Pulmonary artery endothelial cell (primary cell): ENCODE measurements around the gene RTTN. TPM values are rescaled to one million over a fixed set of nuclear protein-coding genes. Genes with fewer than 3 reads are reported as not detected.
"Not testable (repeated sequence)": the region's sequence is repeated elsewhere in the genome, so short reads cannot be mapped to it uniquely, and the experiment has no call there.

Source experiments
- DNase-seq: peaks from one replicate; pipeline ENCODE4 v3.0.0-alpha.2; 2011; ENCODE audit warnings: low read depth, low spot score
- total RNA-seq: library from RNA; depleted of rRNA; stranded (reverse); fragments of >200 nt; gene quantifications from 2 replicates; pipeline ENCODE4 v1.2.3, GENCODE V29; 2014

RTTN gene
- total RNA-seq, 1 donor from 2014 or later = 10.6 TPM

DNA sequence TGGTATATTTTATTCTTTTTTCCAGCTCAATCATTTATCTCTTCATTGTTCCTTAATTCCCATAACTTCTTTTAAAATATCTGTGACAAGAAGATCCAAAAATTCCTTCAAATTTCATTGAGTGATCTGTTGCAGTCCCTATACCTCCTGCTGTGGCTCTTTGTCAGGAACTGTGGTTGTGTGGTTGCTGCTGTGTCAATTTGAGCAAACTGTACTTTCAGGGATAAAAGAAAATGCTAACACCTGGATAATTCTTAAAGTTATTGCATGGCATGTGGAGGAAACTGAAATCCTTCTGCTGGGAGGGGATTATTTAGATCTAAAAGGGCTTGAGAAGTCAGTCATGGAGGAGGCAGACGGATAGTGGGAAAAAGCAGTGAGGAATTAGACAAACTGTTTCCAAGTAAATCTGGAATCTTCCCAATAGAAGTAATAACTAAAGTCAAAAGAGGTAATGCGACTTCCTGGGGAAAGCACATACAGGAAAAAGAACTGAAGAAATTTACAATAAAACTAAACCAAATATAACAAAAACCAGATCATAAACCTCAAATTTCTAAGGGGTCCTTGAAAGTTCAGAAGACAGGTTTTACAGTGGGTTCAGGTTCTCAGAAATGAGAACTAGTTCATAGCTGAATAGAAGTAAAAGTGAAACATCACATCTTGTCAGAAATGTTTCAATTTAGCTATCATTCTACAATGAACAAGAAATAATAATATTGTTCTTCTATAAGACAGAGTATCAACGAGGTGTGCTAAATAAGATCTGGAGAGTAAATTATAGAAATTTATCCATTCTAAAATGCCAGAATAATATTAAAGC, 224.3 kb downstream of the RTTN start:
- no peak for DNase-seq

DNA sequence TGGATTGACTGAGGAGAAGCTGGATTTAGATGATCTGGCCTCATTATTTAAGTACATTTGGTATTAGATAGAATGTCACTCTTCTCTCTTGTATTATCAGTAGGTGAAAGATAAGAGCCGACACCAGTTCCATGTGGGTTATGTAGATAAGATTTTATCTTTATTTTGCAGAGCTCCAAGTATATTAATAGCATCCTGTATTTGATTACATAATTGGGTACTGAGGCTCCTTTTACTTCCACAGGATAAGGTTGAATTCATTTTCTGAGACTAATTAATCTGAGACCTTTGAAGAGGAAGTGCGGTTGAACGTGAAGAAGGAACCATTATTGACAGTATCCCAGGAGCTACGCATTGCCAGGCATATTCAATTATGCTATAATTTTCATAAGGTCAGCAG, 225.0 kb downstream of the RTTN start:
- DNase-seq = no peak

DNA sequence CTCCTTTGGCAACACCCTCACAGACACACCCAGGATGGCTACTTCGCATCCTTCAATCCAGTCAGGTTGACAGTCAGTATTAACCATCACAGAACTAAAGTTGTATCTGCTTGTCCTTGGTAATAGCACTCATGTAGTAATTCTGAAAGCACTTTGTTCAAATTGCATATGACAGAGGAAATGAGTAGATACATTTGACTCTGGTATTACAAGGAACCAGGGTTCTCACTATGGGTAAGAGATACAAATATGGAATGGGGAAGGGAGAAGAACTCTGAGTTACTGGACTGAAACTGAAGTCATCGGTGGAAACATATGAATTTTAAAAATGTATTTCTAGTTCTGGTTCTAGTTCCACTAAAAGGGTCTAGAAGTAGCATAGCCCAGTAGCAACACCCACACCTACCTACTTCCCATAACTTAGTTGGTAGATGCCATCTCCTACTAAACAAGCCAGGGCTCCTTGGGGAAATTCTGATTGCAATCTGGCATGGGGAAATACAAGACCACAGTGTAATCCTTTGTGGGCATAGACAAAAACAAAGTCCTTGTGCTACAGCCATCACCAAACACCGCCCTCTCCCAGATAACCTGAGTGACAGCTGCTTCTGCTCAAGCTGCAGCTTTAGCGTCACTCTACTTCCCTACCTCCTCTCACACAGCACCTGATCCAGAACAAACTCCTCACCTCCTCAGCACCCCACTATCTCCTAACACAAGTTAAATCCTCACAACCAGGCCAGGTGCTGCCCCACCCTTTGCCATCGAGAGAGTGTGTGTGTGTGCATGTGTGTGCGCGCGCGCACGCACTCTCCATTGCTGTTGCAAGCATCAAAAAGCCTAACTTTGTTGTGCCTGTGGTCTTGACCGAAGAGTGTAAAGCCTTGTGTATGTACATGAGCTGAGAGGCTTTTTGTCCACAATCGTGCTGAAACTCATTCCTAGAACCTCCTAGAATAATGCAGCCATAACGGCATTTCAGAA, 226.5 kb downstream of the RTTN start:
- DNase-seq = no peak

- DNase-seq = not testable (repeated sequence)
Observed at GRCh38 chr18:69975294-69975693, 230.2 kb downstream of the RTTN start.

- no peak for DNase-seq
Observed at GRCh38 chr18:69974365-69974764, 231.1 kb downstream of the RTTN start.

GRCh38 chr18:69969491-69969890, 236.0 kb downstream of the RTTN start:
- no peak for DNase-seq

GRCh38 chr18:69968039-69968438, 237.4 kb downstream of the RTTN start:
- DNase-seq = no peak

DNA sequence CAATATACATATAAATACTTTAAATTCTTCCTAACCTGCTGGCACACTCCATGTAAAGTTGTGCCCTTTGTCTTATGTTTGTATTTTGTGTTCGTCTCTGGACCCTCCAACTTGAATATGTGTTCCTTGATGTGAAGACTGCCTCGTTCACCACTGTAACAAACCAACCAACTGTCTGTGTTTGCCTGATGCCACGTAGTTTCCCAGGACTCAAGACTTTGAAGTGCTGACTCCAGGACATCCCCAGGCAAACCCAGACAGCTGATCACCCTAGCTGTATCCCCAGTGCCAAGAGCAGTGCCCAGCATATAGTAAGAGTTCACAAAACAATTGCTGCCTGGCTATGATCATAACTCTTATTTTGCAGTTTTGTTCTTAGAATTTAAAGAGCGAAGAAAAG, 242.3 kb downstream of the RTTN start:
- DNase-seq = no peak

DNA sequence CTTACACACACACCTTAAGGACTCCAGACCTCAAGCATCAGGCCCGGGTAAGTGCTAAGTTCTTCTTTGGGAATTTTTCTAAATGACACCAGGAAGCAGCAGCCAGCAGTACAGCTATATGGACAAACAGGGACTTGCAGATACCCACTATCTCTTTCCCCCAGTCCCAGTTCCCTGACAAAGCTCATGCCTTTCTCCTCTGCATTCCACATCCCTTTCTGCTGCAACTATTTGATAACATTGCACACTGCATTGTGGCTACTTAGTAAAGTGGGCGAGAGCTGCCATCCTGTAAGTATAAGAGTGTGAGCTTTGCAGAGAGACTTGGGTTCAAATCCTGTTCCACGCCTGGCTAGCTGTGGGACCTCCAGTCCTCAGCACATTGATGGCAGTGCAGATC, 243.8 kb downstream of the RTTN start:
- DNase-seq = no peak

GRCh38 chr18:69958422-69958821, 247.1 kb downstream of the RTTN start:
- no peak for DNase-seq

DNA sequence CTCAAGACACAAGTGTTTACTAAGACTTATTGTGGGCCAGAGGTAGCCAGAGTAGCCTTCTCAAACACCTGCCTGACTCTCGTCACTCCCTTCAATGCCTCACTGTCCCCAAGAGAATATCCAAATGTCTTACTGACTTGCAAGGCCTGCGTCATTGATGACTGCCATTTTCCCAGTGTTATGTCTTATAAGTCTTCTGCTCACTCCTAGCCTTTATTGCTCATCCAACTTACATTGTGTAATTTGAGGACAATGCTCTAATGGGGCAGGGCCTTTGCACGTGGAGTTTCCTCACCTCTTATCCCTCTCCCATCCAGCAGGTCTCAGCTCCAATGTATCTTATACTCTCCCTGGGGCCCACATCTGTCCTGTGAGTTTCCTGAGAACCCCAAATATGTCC, 247.7 kb downstream of the RTTN start:
- DNase-seq = no peak

GRCh38 chr18:69956665-69957620, 248.5 kb downstream of the RTTN start:
- no peak for DNase-seq

GRCh38 chr18:69956057-69956456, 249.4 kb downstream of the RTTN start:
- no peak for DNase-seq

- DNase-seq = no peak
Observed at GRCh38 chr18:69954719-69955480, 250.6 kb downstream of the RTTN start.

DNA sequence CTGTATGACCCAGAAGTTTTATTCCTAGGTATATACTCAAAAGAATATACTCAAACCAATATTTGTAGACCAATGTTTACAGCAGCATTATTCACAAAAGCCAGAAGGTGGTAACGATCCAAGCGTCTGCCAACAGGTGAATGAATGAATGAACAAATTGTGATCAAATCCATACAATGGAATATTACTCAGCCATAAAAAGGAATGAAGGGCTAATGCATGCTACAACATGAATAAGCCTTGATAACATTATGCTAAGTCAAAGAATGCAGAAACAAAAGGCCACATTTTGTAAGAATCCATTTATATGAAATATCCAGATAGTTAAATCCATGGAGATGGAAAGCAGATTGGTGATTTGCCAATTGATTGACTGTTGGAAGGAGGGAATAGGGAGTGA, 252.3 kb downstream of the RTTN start:
- no peak for DNase-seq

Other genes starting within 250 kb of the RTTN start
- gene SOCS6, start 83.4 kb upstream of the RTTN start, total RNA-seq = 23.7 and 26.4 TPM in 2 replicates